IPS-NIHi7 (cell line): ENCODE data around the gene CCL22.

ENCODE experiments used
- DNase-seq: peaks from one replicate; pipeline ENCODE4 v3.0.0; 2012; ENCODE audit warnings: mixed read lengths; ENCODE audit errors: extremely low spot score

Gene CCL22

DNA sequence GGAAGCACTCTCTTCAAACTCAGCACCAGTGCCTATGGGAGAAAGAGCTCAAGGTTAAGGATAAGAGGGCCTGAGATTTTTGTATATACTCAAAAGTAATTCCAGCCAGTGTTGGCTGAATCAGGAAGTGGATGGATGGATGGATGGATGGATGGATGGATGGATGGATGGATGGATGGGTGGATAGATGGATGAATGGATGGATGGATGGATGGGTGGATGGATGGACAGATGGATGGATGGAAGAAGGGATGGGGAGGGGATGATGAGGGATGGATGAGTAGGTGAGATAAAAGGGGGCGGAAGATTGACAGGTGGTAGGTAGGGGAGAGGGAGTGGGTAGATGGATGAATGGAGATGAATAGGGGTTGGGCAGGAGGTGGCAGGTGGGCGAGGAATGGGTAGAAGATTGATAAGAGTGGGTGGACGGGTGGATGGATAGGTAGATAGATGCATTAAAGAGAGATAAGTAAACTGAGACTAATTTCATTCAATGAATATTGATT, 17.8 kb downstream of the CCL22 start:
- DNase-seq = no peak

DNA sequence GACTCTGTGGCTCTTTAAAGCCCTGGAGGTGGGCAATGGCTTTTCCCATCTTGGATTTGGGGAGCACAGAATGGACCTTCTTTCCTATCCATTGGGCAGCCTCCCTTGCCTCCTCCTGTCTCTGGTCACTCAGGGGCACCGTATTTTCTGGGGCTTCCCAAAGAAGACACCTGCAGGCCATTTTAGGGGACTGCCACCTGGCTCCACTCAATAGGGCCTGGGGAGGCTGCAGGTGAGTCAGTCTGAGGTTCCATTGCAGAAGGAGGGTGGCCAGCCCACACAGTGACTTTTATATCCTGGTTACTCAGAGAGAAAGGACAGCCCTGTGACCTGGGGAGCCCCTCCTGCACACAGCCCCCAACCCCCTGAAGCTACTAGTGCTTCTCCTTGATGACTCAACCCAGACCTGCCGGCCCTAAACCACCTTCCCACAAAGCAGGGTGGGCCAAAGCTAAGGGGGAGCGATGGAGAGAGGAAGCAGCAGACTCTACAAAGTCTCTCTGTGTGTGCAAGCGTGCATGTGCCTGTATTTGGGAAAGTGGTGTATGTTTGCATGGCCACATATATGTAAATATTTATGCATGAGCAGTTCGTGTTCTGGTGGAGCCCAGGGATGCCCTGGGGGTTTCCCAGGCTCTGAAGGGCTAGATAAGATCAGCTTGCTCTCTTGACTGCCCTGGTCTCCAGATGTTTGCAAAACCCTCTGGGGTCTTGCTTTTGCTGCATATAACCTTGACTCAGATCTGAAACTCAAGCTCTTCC, 18.7 kb downstream of the CCL22 start:
- DNase-seq = peak; percentile 58

DNA sequence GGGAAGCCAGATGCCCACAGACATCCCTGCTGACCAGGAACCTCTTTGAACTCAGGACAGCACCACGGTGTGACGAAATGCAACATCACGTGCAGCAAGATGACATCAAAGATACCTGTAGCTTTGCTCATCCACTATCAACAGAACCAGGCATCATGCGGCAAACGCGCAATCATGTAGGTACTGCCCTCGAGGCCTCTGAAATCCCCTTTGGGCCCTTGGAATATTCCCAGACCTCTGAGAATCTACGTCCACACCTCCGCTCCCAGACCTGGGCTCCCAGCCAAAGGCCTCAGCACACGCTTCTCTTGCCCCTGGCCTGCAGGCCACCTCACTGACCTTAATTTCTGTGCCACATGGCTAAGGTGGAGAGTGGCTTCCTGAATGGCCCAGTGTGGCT, 21.0 kb downstream of the CCL22 start:
- no peak for DNase-seq

DNA sequence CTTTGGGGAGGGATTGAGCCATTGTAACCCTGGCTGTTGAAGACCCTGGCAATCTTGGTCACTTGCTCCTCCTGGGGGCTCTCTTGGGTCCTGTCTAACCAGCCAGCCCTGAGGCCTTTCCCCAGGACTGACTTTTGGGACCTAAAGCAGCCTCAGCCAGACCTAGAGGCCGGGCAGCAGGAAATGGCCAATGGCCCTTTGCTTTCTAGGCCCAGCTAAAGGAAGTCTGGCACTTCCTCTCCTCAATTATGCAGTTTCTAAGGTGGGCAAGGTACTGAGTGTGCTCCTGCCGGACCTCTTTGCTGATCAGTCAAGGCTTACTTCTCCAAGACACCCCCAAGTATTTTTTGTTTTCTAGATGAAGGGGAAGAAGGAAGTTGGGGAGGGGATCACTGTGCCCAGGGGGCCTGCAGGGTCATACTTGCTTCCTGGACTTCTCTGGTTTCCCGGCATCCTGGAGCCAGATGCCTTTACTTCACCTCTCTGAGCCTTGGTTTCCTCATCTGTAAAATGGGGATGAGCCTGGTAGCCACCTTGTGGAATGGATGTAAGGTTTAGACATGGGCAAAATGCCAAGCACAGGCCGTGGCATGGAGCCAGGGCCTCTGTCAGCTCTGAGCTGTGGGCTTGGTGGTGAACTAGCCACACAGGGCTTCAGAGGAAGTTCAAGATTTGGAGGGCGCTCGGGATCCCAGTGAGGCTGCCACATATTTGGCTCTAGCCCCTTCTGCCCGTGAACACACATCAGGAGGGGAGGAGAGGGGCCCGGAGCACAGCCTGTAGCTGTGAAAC, 22.3 kb downstream of the CCL22 start:
- no peak for DNase-seq

DNA sequence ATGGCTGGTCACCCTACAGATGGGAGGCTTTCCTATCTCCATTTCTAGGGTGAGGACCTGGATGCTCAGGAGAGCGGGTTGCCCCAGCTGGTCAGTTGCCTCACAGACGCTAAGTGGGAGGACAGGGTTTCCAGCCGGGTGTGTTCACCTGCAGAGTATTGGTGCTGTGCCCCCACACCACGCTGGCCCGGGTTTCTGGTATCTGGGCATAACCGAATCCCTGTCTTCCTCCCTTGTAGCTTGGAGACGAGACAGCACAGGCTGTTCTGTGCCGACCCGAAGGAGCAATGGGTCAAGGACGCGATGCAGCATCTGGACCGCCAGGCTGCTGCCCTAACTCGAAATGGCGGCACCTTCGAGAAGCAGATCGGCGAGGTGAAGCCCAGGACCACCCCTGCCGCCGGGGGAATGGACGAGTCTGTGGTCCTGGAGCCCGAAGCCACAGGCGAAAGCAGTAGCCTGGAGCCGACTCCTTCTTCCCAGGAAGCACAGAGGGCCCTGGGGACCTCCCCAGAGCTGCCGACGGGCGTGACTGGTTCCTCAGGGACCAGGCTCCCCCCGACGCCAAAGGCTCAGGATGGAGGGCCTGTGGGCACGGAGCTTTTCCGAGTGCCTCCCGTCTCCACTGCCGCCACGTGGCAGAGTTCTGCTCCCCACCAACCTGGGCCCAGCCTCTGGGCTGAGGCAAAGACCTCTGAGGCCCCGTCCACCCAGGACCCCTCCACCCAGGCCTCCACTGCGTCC, 23.4 kb downstream of the CCL22 start:
- DNase-seq = no peak

DNA sequence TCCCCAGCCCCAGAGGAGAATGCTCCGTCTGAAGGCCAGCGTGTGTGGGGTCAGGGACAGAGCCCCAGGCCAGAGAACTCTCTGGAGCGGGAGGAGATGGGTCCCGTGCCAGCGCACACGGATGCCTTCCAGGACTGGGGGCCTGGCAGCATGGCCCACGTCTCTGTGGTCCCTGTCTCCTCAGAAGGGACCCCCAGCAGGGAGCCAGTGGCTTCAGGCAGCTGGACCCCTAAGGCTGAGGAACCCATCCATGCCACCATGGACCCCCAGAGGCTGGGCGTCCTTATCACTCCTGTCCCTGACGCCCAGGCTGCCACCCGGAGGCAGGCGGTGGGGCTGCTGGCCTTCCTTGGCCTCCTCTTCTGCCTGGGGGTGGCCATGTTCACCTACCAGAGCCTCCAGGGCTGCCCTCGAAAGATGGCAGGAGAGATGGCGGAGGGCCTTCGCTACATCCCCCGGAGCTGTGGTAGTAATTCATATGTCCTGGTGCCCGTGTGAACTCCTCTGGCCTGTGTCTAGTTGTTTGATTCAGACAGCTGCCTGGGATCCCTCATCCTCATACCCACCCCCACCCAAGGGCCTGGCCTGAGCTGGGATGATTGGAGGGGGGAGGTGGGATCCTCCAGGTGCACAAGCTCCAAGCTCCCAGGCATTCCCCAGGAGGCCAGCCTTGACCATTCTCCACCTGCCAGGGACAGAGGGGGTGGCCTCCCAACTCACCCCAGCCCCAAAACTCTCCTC, 24.1 kb downstream of the CCL22 start:
- no peak for DNase-seq

DNA sequence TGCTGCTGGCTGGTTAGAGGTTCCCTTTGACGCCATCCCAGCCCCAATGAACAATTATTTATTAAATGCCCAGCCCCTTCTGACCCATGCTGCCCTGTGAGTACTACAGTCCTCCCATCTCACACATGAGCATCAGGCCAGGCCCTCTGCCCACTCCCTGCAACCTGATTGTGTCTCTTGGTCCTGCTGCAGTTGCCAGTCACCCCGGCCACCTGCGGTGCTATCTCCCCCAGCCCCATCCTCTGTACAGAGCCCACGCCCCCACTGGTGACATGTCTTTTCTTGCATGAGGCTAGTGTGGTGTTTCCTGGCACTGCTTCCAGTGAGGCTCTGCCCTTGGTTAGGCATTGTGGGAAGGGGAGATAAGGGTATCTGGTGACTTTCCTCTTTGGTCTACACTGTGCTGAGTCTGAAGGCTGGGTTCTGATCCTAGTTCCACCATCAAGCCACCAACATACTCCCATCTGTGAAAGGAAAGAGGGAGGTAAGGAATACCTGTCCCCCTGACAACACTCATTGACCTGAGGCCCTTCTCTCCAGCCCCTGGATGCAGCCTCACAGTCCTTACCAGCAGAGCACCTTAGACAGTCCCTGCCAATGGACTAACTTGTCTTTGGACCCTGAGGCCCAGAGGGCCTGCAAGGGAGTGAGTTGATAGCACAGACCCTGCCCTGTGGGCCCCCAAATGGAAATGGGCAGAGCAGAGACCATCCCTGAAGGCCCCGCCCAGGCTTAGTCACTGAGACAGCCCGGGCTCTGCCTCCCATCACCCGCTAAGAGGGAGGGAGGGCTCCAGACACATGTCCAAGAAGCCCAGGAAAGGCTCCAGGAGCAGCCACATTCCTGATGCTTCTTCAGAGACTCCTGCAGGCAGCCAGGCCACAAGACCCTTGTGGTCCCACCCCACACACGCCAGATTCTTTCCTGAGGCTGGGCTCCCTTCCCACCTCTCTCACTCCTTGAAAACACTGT, 25.0 kb downstream of the CCL22 start:
- DNase-seq = peak; percentile 59

DNA sequence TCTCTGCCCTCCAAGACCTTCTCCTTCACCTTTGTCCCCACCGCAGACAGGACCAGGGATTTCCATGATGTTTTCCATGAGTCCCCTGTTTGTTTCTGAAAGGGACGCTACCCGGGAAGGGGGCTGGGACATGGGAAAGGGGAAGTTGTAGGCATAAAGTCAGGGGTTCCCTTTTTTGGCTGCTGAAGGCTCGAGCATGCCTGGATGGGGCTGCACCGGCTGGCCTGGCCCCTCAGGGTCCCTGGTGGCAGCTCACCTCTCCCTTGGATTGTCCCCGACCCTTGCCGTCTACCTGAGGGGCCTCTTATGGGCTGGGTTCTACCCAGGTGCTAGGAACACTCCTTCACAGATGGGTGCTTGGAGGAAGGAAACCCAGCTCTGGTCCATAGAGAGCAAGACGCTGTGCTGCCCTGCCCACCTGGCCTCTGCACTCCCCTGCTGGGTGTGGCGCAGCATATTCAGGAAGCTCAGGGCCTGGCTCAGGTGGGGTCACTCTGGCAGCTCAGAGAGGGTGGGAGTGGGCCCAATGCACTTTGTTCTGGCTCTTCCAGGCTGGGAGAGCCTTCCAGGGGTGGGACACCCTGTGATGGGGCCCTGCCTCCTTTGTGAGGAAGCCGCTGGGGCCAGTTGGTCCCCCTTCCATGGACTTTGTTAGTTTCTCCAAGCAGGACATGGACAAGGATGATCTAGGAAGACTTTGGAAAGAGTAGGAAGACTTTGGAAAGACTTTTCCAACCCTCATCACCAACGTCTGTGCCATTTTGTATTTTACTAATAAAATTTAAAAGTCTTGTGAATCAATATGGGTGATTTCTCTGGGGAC, 25.9 kb downstream of the CCL22 start:
- no peak for DNase-seq

DNA sequence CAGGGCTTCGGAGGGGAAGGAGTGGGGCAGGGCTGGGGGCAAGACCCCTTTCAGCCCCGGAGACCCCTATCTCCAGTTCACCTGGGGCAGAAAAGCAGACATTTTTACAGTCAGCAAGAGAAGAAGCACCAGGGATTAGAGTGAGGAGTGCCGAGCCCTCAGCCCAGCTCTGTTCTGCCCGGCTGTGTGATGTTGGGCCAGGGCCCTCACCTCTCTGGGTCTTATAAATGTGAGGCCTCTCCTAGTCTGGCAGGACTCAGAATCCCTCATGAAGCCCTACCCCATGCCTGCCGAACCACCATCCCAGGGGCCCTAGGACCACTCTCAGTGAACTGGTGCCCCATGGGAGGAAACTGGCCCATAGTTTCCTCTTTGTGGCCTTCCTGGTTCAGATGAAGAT, 26.5 kb downstream of the CCL22 start:
- DNase-seq = no peak

DNA sequence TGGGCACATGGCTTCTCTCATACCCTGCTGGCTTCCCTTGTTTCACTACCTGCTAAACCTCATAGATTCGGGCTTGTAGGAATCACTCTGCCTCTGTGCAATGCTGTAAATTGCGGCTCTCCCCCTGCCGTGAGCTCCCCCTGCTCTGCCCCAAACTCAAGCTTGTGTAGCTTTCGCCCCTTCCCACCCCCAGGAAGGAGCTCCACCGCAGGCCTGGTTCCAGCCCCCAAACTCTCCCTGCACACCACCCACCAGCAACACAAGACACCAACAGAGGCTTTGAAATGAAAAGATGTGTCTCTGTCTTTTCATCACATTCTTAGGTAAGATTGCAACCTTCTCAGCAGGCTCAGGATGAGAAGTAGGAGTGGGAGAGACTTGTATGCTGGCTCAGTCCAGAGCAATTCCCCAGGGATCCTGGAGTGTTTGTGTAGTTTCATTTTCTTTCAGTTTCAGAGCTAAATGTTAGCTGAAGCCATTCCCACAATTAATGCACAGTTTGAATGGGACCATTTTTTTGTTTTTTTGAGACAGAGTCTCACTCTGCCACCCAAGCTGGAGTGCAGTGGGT, 27.9 kb downstream of the CCL22 start:
- no peak for DNase-seq

DNA sequence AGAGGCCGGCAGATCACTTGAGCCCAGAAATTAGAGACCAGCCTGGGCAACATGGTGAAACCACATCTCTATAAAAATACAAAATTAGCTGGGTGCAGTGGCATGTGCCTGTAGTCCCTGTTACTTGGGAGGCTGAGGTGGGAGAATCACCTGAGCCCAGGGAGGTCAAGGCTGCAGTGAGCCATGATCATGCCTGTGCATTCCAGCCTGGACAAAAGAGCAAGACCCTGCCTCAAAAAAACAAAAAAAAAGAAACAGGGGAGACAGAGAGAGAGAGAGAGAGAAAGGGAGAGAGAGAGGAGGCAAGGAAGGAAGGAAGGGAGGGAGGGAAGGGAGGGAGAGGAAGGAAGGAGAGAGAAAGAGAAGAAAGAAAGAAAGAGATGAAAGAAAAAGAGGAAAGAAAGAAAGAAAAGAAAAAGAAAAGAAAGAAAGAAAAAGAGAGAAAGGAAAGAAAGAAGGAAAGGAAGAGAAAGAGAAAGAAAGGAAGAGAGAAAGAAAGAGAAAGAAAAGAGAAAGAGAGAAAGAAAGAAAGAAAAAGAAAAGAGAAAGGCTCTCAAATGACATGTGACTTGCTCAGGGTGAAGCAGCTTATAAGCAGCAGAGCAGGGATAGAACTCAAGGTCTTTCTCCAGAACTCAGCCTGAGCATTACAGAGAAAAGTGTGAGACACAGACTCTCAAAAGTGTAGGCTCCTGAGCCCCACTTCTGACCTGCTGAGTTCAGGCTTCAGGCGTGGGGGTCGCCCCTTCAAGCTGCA, 29.2 kb downstream of the CCL22 start:
- no peak for DNase-seq

DNA sequence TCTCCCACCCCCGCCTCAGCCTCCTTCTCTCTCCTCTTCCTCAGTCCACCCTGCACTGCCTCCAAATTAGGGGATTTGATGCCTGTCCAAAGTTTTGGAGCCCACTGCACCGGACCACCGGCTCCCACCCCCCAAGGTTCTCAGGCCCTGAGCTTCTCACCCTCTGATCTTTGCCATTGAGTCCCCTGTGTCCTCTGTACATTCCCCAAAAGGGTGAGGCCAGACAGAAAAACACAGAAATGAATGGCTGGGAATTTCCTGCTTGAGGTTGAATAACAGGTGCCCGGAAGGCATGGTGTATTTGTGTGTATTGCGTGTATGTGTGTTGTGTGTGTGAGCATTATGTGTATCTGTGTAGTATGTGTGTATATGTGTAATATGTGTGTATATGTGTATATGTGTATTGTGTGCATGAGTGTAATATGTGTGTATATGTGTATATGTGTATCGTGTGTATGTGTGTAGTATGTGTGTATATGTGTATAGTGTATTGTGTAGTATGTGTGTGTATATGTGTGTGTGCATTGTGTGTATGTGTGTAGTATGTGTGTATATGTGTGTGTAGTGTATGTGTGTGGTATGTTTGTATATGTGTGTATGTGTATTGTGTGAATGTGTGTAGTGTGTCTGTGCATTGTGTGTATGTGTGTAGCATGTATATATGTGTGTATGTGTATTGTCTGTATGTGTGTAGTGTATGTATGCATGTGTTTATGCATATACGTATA, 29.9 kb downstream of the CCL22 start:
- DNase-seq = no peak

DNA sequence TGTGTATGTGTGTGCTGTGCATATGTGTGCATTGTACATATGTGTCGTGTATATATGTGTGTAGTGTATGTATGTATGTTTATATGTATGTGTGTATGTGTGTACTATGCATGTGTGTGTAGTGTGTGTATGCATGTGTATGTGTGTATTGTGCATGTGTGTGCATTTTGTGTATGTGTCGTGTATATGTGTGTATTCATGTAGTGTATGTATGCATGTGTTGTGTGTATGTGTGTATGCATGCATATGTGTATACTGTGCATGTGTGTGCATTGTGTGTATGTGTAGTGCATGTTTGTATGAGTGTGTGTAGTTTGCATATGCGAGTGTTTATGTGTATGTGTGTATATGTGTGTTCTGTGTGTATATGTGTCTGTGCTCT, 30.5 kb downstream of the CCL22 start:
- no peak for DNase-seq

DNA sequence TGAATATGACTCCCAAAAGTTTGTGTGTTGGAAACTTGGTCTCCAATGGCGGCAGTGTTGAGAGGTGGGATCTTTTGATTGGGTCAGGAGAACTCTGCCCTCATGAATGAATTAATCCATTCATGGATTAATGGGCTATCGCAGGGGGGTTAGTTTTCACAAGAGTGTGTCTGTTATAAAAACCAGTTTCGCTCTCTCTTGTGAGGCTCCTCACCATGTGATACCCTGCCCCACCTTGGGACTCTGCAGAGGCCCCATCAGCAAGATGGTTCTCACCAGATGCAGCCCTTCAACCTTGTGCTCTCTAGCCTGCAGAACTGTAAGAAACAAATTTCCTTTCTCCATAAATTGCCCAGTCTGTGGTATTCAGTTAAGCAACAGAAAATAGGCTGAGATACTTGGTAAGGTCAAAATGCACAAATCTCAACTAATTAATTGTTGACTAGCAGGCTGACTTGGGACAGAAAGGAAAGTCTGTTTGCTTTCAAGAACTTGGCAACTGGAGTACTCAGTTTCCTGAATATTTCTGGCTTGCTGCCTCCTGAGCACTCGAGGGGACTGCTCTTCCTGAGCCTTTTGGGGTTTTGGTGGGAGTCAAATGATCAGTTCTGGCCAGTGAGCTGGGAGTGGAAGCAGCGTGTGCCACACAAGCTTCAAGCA, 32.2 kb downstream of the CCL22 start:
- DNase-seq = no peak

DNA sequence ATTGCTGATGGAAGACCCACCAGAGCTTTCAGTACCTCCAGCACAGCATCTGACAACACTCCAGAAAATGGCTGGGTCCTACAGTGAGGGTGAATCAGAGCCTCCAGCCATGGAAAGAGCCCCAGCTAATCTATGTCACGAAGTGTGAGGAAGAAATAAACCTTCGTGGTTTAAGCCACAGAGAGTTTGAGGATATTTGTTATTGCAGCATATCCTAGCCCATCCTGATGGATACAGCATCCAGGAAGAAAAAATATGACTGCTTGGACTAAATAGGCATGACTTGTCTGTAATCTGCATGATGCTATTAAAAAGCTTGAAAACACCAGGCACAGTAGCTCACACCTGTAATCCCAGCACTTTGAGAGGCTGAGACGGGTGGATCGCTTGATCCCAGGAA, 32.7 kb downstream of the CCL22 start:
- no peak for DNase-seq

DNA sequence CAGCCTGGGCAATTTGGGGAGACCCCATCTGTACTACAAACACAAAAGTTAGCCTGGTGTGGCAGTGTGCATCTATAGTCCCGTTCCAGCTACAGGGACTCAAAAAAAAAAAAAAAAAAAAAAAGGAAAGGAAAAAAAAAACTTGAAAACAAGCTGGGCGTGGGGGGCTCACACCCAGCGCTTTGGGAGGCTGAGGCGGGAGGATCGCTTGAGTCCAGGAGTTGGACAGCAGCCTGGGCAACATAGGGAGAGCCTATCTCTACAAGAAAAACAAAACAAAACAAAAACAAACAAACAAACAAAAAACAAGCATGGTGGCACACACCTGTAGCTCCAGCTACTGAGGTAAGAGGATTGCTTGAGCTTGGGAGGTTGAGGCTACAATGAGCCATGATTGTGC, 33.1 kb downstream of the CCL22 start:
- no peak for DNase-seq

DNA sequence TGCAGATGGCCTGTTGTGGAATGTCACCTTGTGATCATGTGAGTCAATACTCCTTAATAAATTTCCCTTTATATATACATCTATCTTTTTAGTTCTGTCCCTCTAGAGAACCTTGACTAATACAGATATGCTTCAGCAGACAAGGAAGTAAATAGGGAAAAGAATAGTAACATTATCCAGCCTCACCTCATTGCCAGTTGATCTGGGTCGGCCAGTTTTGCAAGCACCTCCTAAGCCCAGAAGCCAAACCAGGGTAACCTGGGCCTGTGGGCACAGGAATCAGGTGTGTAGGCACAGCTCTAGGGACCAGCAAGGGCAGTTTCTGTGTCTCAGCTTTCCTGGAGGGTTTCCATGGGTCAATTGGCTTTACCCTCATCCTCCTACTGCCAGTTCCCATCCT, 34.1 kb downstream of the CCL22 start:
- no peak for DNase-seq
